Ishikawa (cell line): ENCODE results near the gene FEM1B.

ENCODE experiments used
- CEBPB ChIP-seq: IDR thresholded peaks from 2 replicates; pipeline ENCODE4 v1.6.1; 2012
- CREB1 ChIP-seq: IDR thresholded peaks from 2 replicates; pipeline ENCODE4 v1.6.1; 2012; ENCODE audit warnings: low read depth
- EGR1 ChIP-seq: IDR thresholded peaks from 2 replicates; pipeline ENCODE4 v1.6.1; 2012
- EP300 ChIP-seq: IDR thresholded peaks from 2 replicates; pipeline ENCODE4 v1.6.1; 2012; ENCODE audit warnings: borderline replicate concordance
- FOXM1 ChIP-seq: IDR thresholded peaks from 2 replicates; pipeline ENCODE4 v1.6.1; 2012; ENCODE audit warnings: low read depth, borderline replicate concordance
- MAX ChIP-seq: IDR thresholded peaks from 2 replicates; pipeline ENCODE4 v1.6.1; 2012
- NFIC ChIP-seq: IDR thresholded peaks from 2 replicates; pipeline ENCODE4 v1.6.1; 2012
- RAD21 ChIP-seq: IDR thresholded peaks from 2 replicates; pipeline ENCODE4 v1.6.1; 2012; ENCODE audit warnings: low read depth
- TAF1 ChIP-seq: IDR thresholded peaks from 2 replicates; pipeline ENCODE4 v1.6.1; 2012; ENCODE audit warnings: low read depth, mild to moderate bottlenecking
- TCF12 ChIP-seq: IDR thresholded peaks from 2 replicates; pipeline ENCODE4 v1.6.1; 2012; ENCODE audit warnings: low read depth
- TEAD4 ChIP-seq: IDR thresholded peaks from 2 replicates; pipeline ENCODE4 v1.6.1; 2012
- YY1 ChIP-seq: IDR thresholded peaks from 2 replicates; pipeline ENCODE4 v1.6.1; 2012; ENCODE audit warnings: low read depth
- ZBTB7A ChIP-seq: IDR thresholded peaks from 2 replicates; pipeline ENCODE4 v1.6.1; 2012; ENCODE audit warnings: low read depth
- TF ChIP-seq, protein P1 (sequence below): IDR thresholded peaks from 2 replicates; pipeline ENCODE4 v1.6.1; 2012; ENCODE audit warnings: low read depth, mild to moderate bottlenecking
- TF ChIP-seq, protein P2 (sequence below): IDR thresholded peaks from 2 replicates; pipeline ENCODE4 v1.6.1; 2012

FEM1B gene

GRCh38 chr15:68292157-68292781 is 14.7 kb downstream of the FEM1B start:
- TF ChIP-seq YY1 = no peak
- no peak for TF ChIP-seq FOXM1
- no peak for TF ChIP-seq TCF12
- no peak for TF ChIP-seq EGR1
- no peak for TF ChIP-seq NFIC
- TF ChIP-seq TAF1 = no peak
- no peak for TF ChIP-seq CEBPB
- no peak for TF ChIP-seq ZBTB7A
- TF ChIP-seq EP300 = no peak
- no peak for TF ChIP-seq TEAD4
- no peak for TF ChIP-seq CREB1
- TF ChIP-seq, protein P1, sequence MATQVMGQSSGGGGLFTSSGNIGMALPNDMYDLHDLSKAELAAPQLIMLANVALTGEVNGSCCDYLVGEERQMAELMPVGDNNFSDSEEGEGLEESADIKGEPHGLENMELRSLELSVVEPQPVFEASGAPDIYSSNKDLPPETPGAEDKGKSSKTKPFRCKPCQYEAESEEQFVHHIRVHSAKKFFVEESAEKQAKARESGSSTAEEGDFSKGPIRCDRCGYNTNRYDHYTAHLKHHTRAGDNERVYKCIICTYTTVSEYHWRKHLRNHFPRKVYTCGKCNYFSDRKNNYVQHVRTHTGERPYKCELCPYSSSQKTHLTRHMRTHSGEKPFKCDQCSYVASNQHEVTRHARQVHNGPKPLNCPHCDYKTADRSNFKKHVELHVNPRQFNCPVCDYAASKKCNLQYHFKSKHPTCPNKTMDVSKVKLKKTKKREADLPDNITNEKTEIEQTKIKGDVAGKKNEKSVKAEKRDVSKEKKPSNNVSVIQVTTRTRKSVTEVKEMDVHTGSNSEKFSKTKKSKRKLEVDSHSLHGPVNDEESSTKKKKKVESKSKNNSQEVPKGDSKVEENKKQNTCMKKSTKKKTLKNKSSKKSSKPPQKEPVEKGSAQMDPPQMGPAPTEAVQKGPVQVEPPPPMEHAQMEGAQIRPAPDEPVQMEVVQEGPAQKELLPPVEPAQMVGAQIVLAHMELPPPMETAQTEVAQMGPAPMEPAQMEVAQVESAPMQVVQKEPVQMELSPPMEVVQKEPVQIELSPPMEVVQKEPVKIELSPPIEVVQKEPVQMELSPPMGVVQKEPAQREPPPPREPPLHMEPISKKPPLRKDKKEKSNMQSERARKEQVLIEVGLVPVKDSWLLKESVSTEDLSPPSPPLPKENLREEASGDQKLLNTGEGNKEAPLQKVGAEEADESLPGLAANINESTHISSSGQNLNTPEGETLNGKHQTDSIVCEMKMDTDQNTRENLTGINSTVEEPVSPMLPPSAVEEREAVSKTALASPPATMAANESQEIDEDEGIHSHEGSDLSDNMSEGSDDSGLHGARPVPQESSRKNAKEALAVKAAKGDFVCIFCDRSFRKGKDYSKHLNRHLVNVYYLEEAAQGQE = no peak
- TF ChIP-seq MAX = no peak
- TF ChIP-seq, protein P2, sequence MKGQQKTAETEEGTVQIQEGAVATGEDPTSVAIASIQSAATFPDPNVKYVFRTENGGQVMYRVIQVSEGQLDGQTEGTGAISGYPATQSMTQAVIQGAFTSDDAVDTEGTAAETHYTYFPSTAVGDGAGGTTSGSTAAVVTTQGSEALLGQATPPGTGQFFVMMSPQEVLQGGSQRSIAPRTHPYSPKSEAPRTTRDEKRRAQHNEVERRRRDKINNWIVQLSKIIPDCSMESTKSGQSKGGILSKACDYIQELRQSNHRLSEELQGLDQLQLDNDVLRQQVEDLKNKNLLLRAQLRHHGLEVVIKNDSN = no peak
- TF ChIP-seq RAD21 = no peak

DNA sequence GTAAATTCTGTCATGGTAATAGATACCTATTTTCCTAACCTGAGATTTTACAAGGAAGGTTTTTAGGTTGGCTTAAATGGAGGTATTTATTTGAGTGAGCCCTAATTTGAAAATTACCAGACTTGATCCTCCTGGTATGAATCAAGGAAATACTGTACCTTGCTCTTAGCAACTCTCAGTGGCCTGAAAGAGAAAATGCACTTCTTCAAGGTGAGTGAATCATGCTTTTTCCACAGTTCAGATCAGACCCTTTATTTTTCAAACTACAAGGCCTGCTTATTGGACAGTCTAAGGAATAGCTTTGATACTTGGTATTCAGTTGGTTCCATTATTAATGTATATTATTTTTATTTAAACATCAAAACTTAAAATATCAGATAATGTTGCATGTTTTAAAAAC is 15.4 kb downstream of the FEM1B start:
- TF ChIP-seq EGR1 (no peak), TEAD4 (no peak), CEBPB (no peak), ZBTB7A (no peak), EP300 (no peak), RAD21 (no peak), CREB1 (no peak), NFIC (no peak)
- TF ChIP-seq, protein P2 = no peak

DNA sequence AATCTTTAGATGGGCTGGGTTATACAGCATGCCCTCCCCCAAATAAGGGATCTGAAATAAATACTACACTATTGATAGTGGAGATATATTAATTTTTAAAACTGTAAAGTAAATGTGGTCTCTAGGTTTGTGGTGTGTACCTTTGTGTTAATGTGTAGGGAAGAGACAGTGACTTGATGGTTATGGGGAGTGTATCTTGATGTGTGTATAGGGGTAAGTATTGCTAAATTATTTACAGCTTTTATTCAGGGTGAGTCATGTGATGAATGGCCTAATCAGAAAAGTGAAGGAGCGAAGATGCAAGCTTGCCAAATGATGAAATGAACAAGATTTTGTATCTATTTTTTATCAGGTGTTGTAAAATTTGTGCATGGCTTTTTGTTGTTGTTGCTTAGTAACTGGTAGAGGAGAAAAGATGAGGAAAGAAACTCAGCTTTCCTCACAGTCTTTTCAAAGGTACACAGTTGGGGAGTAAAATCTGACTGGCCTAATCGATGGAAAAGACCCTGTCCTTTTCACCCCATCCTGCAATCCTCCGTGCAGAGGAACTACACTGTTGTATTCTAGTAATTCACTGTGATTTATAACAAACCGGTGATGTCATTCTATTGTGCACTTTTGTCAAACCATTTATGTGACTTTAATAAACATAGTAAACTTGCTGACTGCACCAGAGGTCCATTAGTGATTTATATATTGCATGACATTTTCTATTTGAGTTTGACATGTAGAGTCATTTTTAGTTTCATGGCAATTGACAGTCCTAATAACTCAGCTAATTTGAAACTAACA is 17.7 kb downstream of the FEM1B start:
- TF ChIP-seq, protein P1 = no peak
- TF ChIP-seq TEAD4 (no peak), TAF1 (no peak), FOXM1 (no peak), MAX (no peak), ZBTB7A (no peak), NFIC (no peak), TCF12 (no peak), YY1 (no peak), CEBPB (no peak), EGR1 (no peak), RAD21 (no peak), CREB1 (no peak)
- TF ChIP-seq, protein P2 = no peak

DNA sequence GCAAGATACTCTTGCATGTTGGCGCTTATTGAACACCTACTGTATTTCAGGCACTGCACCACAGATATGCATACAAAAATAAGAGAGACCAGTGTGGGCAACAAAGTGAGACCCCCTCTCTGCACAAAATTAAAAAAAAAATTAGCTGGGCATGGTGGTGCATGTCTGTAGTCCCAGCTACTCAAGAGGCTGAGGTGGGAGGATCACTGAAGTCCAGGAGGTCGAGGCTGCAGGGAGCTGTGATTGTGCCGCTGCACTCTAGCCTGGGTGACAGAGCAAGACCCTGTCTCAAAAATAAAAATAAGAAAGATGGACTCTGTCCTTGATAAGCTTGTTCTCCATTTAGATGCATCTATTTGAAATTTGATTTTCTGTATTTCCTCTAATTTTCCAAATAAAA is 20.8 kb downstream of the FEM1B start:
- TF ChIP-seq CEBPB (no peak), RAD21 (no peak), TCF12 (no peak), CREB1 (no peak), TAF1 (no peak), ZBTB7A (no peak), YY1 (no peak), EGR1 (no peak), TEAD4 (no peak), FOXM1 (no peak), EP300 (no peak)
- TF ChIP-seq, protein P2 = no peak
